Esophagus squamous epithelium (tissue), 5 donors: ENCODE results near the gene CC2D2A. TPM values are rescaled to one million over a fixed set of nuclear protein-coding genes. Genes with fewer than 3 reads are reported as not detected.
A peak's percentile ranks its signal among the peaks of the same experiment; 100 is the strongest.

Experiments
- DNase-seq: peaks from one replicate; lab custom pipeline; 2025; lab: John Stamatoyannopoulos, UW
- H3K27ac ChIP-seq, 4 donors: fragments of 200-600 bp; sonication (generic); one replicate each; pipeline ENCODE4 v1.5.1; 2016 to 2019; ENCODE audit warnings: mild to moderate bottlenecking in 1 of 4
- H3K27me3 ChIP-seq, 4 donors: fragments of 200-600 bp; sonication (generic); 1 replicate in 3 of 4; 2 replicates in 1 of 4; pipeline versions ENCODE4 v1.5.1 to v1.6.0; 2017 to 2021; ENCODE audit warnings: antibody characterized with exemption in 1 of 4
- H3K36me3 ChIP-seq, 3 donors: fragments of 200-600 bp; sonication (generic); one replicate each; pipeline ENCODE4 v1.5.1; 2016 to 2019
- H3K4me1 ChIP-seq, 3 donors: fragments of 200-600 bp; sonication (generic); one replicate each; pipeline ENCODE4 v1.5.1; 2017 to 2019
- H3K4me3 ChIP-seq, 4 donors: fragments of 200-600 bp; sonication (generic); 1 replicate in 3 of 4; 2 replicates in 1 of 4; pipeline ENCODE4 v1.5.1; 2016 to 2019; ENCODE audit warnings: mild to moderate bottlenecking in 2 of 4, moderate library complexity in 1 of 4
- H3K9me3 ChIP-seq, 3 donors: fragments of 200-600 bp; sonication (generic); one replicate each; pipeline ENCODE4 v1.5.1; 2016 to 2019
- POLR2A ChIP-seq, 4 donors: fragments of 450-650 bp; IDR thresholded peaks; one replicate each; pipeline ENCODE4 v1.6.1; 2017; ENCODE audit warnings: antibody characterized with exemption in 4 of 4, mild to moderate bottlenecking in 4 of 4, moderate library complexity in 3 of 4
- WGBS, 2 donors: methylation state at CpG; one replicate each; pipeline ENCODE4 v1.1.5; 2018; 5-methylcytosine and 5-hydroxymethylcytosine counted together
- intact Hi-C: fragments of 100-400 bp; cut with DNase I; formaldehyde crosslinking; loops from one replicate; pipeline ENCODE4 v1.15.0; 2022
- total RNA-seq, 4 donors: library from RNA; depleted of rRNA; stranded (reverse); fragments of >200 nt; gene quantifications; one replicate each; pipeline ENCODE4 v1.1.0, GENCODE V29; 2016
- TF ChIP-seq, protein P1 (sequence below), 6 experiments: fragments of 450-650 bp in 4 of 6; fragments of 200-600 bp in 2 of 6; sonication (generic) in 2 of 6; IDR thresholded peaks; one replicate each; pipeline ENCODE4 v1.5.1; 2016 to 2019; ENCODE audit warnings: antibody characterized with exemption in 6 of 6, mild to moderate bottlenecking in 4 of 6, moderate library complexity in 4 of 6
- donor health status: DM: yes; HTN: yes; CAD: no.

CC2D2A gene
- total RNA-seq, 4 donors from 2014 or later, result 2.1 to 9.0 (median 6.4) TPM

DNA sequence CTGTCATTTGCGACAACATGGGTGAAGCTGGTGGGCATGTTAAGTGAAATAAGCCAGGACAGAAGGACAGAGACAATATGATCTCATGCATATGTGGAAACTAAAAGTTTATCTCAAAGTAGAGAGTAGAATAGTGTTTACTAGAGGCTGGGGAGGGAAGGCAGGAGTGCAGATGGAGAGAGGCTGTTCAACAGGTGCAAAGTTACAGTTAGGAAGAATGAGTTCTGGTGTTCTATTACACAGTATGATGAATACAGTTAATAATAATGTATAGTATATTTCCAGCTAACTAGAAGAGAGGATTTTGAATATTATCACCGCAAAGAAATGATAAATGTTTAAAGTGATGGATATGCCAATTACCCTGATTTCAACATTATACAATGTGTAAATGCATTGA is 115.6 kb downstream of the CC2D2A start:
- TF ChIP-seq, protein P1, sequence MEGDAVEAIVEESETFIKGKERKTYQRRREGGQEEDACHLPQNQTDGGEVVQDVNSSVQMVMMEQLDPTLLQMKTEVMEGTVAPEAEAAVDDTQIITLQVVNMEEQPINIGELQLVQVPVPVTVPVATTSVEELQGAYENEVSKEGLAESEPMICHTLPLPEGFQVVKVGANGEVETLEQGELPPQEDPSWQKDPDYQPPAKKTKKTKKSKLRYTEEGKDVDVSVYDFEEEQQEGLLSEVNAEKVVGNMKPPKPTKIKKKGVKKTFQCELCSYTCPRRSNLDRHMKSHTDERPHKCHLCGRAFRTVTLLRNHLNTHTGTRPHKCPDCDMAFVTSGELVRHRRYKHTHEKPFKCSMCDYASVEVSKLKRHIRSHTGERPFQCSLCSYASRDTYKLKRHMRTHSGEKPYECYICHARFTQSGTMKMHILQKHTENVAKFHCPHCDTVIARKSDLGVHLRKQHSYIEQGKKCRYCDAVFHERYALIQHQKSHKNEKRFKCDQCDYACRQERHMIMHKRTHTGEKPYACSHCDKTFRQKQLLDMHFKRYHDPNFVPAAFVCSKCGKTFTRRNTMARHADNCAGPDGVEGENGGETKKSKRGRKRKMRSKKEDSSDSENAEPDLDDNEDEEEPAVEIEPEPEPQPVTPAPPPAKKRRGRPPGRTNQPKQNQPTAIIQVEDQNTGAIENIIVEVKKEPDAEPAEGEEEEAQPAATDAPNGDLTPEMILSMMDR (IDR thresholded peaks at IDR 0.05), result no peak
- TF ChIP-seq POLR2A (IDR thresholded peaks at IDR 0.05), result no peak
- 94 to 98% methylated on average over 2 of the region's 2 CpGs for WGBS, 2 donors
- intact Hi-C loops, result no loop called here
- Histone ChIP-seq H3K4me3 (no peak overlapping the region), H3K27ac (no peak overlapping the region), H3K4me1 (peaks cover 0 to 3% (median 0%) of the 10 kb centered on the region in 3 donors), H3K27me3 (no peaks in the 10 kb centered on the region), H3K36me3 (peaks cover 0 to 10% (median 0%) of the 10 kb centered on the region in 3 donors), H3K9me3 (no peaks in the 10 kb centered on the region)
- no peak for DNase-seq

DNA sequence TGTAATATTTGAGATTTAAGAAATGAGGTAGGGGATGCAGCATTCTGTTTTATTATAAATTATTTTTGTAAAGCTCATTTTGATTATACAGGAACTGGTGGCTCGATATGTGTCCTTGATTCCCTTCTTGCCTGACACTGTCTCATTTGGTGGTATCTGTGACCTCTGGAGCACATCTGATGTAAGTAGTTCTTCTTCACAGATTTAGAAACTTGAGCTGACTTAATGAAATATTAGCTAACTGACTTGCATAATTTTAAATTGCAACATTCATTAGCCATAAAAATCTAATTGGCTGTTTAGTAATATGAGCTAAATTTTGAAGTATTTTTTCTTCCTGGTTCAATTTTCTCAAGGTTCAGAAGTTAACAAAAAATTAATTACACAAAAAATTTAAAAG is 116.4 kb downstream of the CC2D2A start:
- intact Hi-C loops, result no loop called here
- TF ChIP-seq, protein P1 (IDR thresholded peaks at IDR 0.05), result no peak
- TF ChIP-seq POLR2A (IDR thresholded peaks at IDR 0.05), result no peak
- Histone ChIP-seq H3K36me3 (peaks cover 0 to 14% (median 0%) of the 10 kb centered on the region in 3 donors), H3K4me1 (peaks cover 0 to 3% (median 0%) of the 10 kb centered on the region in 3 donors), H3K27me3 (no peaks in the 10 kb centered on the region), H3K4me3 (no peak overlapping the region), H3K27ac (no peak overlapping the region), H3K9me3 (no peaks in the 10 kb centered on the region)
- DNase-seq, result no peak
- 65 to 76% methylated on average over 1 of the region's 1 CpG for WGBS, 2 donors

DNA sequence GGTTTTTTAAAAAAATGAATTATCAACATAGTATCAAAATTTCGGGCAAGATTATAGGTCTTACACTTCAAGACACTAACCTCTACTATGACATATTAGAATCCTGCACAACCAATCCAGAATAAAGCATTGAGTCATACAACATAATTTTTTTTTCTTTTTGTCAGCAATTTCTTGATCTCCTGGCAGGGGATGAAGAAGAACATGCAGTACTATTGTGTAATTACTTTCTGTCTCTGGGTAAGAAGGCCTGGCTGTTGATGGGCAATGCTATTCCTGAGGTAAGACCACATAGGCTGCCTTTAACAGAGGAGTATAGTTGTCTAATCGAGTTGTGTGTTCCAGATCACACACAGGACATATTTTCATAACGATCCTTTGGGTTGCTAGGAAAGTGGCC is 118.0 kb downstream of the CC2D2A start:
- TF ChIP-seq POLR2A (IDR thresholded peaks at IDR 0.05), result no peak
- TF ChIP-seq, protein P1 (IDR thresholded peaks at IDR 0.05), result no peak

DNA sequence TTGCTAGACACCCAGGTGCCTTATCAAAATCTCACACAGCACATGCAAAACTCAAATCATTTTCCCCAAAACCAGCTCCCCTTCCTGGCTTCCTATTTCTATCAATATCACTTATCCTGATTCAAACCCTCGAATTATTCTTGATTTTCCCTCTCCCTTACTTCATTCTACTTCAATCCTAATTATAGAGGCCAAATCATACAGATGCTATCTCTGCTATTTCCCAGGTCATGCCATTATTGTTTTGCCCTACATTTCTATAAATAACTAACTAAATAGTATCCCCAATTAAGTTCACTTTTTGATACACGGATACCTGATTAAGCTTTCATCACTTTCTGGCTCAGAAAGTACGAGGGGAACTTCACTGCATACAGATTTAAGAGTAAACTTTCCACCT is 123.1 kb downstream of the CC2D2A start:
- intact Hi-C loops, result no loop called here
- WGBS, 2 donors, result 72 to 75% methylated on average over 3 of the region's 3 CpGs
- no peak for DNase-seq
- H3K4me1 ChIP-seq, result peaks cover 0 to 3% (median 0%) of the 10 kb centered on the region in 3 donors
- H3K27me3 ChIP-seq, result no peaks in the 10 kb centered on the region
- no peak for TF ChIP-seq POLR2A (IDR thresholded peaks at IDR 0.05)
- TF ChIP-seq, protein P1 (IDR thresholded peaks at IDR 0.05), result no peak
- peaks cover 0 to 9% (median 0%) of the 10 kb centered on the region in 3 donors for H3K36me3 ChIP-seq
- H3K4me3 ChIP-seq, result no peak overlapping the region
- no peaks in the 10 kb centered on the region for H3K9me3 ChIP-seq
- H3K27ac ChIP-seq, result no peak overlapping the region

More for the DNA sequence above, 118.0 kb downstream of the CC2D2A start:
- Histone ChIP-seq H3K9me3 (no peaks in the 10 kb centered on the region), H3K4me1 (peaks cover 0 to 3% (median 0%) of the 10 kb centered on the region in 3 donors), H3K27ac (peak overlapping the region in 3 of 4 donors; percentile 34 to 65 (median 60)), H3K27me3 (no peaks in the 10 kb centered on the region), H3K36me3 (peaks cover 0 to 14% (median 0%) of the 10 kb centered on the region in 3 donors), H3K4me3 (no peak overlapping the region)
- intact Hi-C loops, result no loop called here
- DNase-seq, result no peak
- 67 to 93% methylated on average over 3 of the region's 3 CpGs for WGBS, 2 donors

DNA sequence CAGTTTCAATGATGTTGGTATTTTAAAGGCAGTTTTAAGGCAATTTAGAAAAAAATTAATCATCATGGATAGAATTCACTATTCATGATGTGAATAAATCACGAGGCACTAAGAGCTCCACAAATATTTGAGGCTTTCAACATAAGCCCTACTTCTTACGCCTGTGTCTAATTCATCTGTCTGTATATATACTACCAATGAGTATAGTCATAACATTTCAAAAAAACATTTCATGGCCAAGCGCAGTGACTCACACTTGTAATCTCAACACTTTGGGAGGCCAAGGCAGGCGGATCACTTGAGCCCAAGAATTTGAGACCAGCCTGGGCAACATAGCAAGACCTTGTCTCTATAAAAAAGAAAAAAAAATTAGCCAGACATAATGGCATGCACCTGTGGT is 129.0 kb downstream of the CC2D2A start:
- no peak for TF ChIP-seq POLR2A (IDR thresholded peaks at IDR 0.05)
- TF ChIP-seq, protein P1 (IDR thresholded peaks at IDR 0.05), result no peak
- Histone ChIP-seq H3K27me3 (no peaks in the 10 kb centered on the region), H3K4me1 (no peaks in the 10 kb centered on the region), H3K9me3 (no peaks in the 10 kb centered on the region), H3K4me3 (no peak overlapping the region), H3K27ac (no peak overlapping the region), H3K36me3 (peaks cover 0 to 38% (median 5%) of the 10 kb centered on the region in 3 donors)
- no peak for DNase-seq
- intact Hi-C loops, result no loop called here
- WGBS, 2 donors, result 74 to 84% methylated on average over 4 of the region's 4 CpGs
